ENCODE results near the gene ALOX5AP.

The ALOX5AP gene

DNA sequence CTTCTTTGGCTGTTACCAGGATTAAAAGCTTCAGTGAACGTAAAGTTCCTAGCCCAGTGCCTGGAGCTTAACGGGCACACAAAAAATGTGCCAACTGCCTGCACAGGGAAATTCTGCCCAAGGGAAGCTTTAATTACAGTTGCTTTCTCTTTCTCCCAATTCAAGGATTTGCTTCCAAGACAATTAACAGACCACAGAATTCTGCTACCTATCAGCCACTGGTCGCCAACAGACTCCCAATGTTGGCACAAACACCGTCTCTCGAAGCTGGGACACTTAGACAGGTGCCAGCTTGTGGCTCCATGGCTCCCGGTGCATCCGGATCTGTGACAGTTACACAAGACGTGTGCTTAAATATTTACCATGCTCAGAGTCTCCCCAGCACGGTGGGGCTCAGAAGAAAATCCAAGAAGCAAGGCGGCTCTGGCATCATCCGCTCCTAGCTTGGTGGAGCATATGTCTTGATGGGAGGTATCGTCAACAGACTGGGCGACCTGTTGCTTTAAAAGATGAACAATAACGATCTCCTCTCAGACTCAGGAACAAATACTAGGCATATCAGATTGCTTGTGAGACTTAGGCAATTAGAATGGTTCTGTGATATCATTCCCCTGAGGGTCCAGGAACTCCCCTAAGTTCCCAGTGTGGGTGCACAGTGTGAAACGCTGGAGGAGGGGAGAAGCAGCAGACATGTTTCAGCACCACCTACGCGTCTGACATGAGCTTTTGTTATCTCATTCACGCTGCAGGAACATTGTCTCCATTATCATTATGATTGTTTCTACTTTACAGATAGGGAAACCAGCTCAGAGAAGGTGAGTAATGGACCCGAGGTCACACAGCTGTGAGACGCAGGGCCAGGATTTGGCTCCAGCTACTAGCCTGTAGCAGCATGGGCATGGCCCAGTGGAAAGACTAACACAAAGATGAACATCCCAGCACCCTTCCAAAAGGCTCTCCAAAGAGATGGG lies 61.6 kb downstream of the ALOX5AP start:
- no peak for ATAC-seq
- TF ChIP-seq, protein P1, sequence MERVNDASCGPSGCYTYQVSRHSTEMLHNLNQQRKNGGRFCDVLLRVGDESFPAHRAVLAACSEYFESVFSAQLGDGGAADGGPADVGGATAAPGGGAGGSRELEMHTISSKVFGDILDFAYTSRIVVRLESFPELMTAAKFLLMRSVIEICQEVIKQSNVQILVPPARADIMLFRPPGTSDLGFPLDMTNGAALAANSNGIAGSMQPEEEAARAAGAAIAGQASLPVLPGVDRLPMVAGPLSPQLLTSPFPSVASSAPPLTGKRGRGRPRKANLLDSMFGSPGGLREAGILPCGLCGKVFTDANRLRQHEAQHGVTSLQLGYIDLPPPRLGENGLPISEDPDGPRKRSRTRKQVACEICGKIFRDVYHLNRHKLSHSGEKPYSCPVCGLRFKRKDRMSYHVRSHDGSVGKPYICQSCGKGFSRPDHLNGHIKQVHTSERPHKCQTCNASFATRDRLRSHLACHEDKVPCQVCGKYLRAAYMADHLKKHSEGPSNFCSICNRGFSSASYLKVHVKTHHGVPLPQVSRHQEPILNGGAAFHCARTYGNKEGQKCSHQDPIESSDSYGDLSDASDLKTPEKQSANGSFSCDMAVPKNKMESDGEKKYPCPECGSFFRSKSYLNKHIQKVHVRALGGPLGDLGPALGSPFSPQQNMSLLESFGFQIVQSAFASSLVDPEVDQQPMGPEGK (CRISPR knock-in tag; IDR thresholded peaks at IDR 0.05; ENCODE audit: borderline replicate concordance) = no peak
- TF ChIP-seq SNAI2 (CRISPR knock-in tag; IDR thresholded peaks at IDR 0.05) = no peak
- TF ChIP-seq, protein P2, sequence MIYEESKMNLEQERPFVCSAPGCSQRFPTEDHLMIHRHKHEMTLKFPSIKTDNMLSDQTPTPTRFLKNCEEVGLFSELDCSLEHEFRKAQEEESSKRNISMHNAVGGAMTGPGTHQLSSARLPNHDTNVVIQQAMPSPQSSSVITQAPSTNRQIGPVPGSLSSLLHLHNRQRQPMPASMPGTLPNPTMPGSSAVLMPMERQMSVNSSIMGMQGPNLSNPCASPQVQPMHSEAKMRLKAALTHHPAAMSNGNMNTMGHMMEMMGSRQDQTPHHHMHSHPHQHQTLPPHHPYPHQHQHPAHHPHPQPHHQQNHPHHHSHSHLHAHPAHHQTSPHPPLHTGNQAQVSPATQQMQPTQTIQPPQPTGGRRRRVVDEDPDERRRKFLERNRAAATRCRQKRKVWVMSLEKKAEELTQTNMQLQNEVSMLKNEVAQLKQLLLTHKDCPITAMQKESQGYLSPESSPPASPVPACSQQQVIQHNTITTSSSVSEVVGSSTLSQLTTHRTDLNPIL (CRISPR knock-in tag; IDR thresholded peaks at IDR 0.05; ENCODE audit: low read depth) = no peak
- TF ChIP-seq ZNF565 (CRISPR knock-in tag; conservative IDR thresholded peaks at IDR 0.05; ENCODE audit: low read depth) = no peak
- no peak for TF ChIP-seq TCF4 (CRISPR knock-in tag; IDR thresholded peaks at IDR 0.05; ENCODE audit: borderline replicate concordance)
- TF ChIP-seq ZFP3 (CRISPR knock-in tag; IDR thresholded peaks at IDR 0.05) = no peak
- TF ChIP-seq ZNF70 (CRISPR knock-in tag; IDR thresholded peaks at IDR 0.05) = no peak
- no peak for TF ChIP-seq GLIS3 (CRISPR knock-in tag; IDR thresholded peaks at IDR 0.05)
- no peak for TF ChIP-seq ARNTL (CRISPR knock-in tag; IDR thresholded peaks at IDR 0.05; ENCODE audit: borderline replicate concordance, low read depth)
- no peak for TF ChIP-seq OSR1 (CRISPR knock-in tag; IDR thresholded peaks at IDR 0.05)
- no peak for TF ChIP-seq BACH2 (CRISPR knock-in tag; IDR thresholded peaks at IDR 0.05; ENCODE audit: borderline replicate concordance)
- no peak for TF ChIP-seq ESRRG (CRISPR knock-in tag; IDR thresholded peaks at IDR 0.05)

- TF ChIP-seq, protein P3, sequence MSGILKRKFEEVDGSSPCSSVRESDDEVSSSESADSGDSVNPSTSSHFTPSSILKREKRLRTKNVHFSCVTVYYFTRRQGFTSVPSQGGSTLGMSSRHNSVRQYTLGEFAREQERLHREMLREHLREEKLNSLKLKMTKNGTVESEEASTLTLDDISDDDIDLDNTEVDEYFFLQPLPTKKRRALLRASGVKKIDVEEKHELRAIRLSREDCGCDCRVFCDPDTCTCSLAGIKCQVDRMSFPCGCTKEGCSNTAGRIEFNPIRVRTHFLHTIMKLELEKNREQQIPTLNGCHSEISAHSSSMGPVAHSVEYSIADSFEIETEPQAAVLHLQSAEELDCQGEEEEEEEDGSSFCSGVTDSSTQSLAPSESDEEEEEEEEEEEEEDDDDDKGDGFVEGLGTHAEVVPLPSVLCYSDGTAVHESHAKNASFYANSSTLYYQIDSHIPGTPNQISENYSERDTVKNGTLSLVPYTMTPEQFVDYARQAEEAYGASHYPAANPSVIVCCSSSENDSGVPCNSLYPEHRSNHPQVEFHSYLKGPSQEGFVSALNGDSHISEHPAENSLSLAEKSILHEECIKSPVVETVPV (CRISPR knock-in tag; IDR thresholded peaks at IDR 0.05) = no peak
- TF ChIP-seq RARB (CRISPR knock-in tag; IDR thresholded peaks at IDR 0.05) (no peak), ESRRG (CRISPR knock-in tag; IDR thresholded peaks at IDR 0.05) (no peak), ARNTL (CRISPR knock-in tag; IDR thresholded peaks at IDR 0.05; ENCODE audit: borderline replicate concordance, low read depth) (no peak), ISL1 (CRISPR knock-in tag; IDR thresholded peaks at IDR 0.05) (no peak), GLIS3 (CRISPR knock-in tag; IDR thresholded peaks at IDR 0.05) (no peak)
- TF ChIP-seq, protein P4, sequence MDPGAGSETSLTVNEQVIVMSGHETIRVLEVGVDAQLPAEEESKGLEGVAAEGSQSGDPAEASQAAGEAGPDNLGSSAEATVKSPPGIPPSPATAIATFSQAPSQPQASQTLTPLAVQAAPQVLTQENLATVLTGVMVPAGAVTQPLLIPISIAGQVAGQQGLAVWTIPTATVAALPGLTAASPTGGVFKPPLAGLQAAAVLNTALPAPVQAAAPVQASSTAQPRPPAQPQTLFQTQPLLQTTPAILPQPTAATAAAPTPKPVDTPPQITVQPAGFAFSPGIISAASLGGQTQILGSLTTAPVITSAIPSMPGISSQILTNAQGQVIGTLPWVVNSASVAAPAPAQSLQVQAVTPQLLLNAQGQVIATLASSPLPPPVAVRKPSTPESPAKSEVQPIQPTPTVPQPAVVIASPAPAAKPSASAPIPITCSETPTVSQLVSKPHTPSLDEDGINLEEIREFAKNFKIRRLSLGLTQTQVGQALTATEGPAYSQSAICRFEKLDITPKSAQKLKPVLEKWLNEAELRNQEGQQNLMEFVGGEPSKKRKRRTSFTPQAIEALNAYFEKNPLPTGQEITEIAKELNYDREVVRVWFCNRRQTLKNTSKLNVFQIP (CRISPR knock-in tag; IDR thresholded peaks at IDR 0.05; ENCODE audit: borderline replicate concordance, low read depth) = no peak
- ATAC-seq = no peak
These were observed 62.6 kb downstream of the ALOX5AP start for GRCh38 chr13:30797847-30798535.

- ATAC-seq = no peak
- TF ChIP-seq ISL1 (CRISPR knock-in tag; IDR thresholded peaks at IDR 0.05) = no peak
- no peak for TF ChIP-seq ZFP3 (CRISPR knock-in tag; IDR thresholded peaks at IDR 0.05)
- TF ChIP-seq TOX (CRISPR knock-in tag; IDR thresholded peaks at IDR 0.05; ENCODE audit: borderline replicate concordance) = no peak
- TF ChIP-seq, protein P1 (CRISPR knock-in tag; IDR thresholded peaks at IDR 0.05; ENCODE audit: borderline replicate concordance) = no peak
- TF ChIP-seq ZNF565 (CRISPR knock-in tag; conservative IDR thresholded peaks at IDR 0.05; ENCODE audit: low read depth) = no peak
- TF ChIP-seq, protein P3 (CRISPR knock-in tag; IDR thresholded peaks at IDR 0.05) = no peak
- TF ChIP-seq ZNF8 (CRISPR knock-in tag; IDR thresholded peaks at IDR 0.05) = no peak
- no peak for TF ChIP-seq TCF4 (CRISPR knock-in tag; IDR thresholded peaks at IDR 0.05; ENCODE audit: borderline replicate concordance)
- TF ChIP-seq, protein P2 (CRISPR knock-in tag; IDR thresholded peaks at IDR 0.05; ENCODE audit: low read depth) = no peak
- no peak for TF ChIP-seq ESRRG (CRISPR knock-in tag; IDR thresholded peaks at IDR 0.05)
- no peak for TF ChIP-seq OSR1 (CRISPR knock-in tag; IDR thresholded peaks at IDR 0.05)
- TF ChIP-seq RARB (CRISPR knock-in tag; IDR thresholded peaks at IDR 0.05) = no peak
These were observed 63.5 kb downstream of the ALOX5AP start for GRCh38 chr13:30798776-30799355.

All from SK-N-SH treated with all-trans-retinoic acid at 6 μM for 48 hours (cell line).